Naive thymus-derived CD4-positive, alpha-beta T cell (primary cell): ENCODE results near the gene ZNF521. TPM values are rescaled to one million over a fixed set of nuclear protein-coding genes. Genes with fewer than 3 reads are reported as not detected.
A peak's percentile ranks its signal among the peaks of the same experiment; 100 is the strongest.

Source experiments
- ATAC-seq: fragments of 150-1000 bp; cut with Tn5 transposase; 2 replicates; pipeline ENCODE4 v1.10.0; 2021; ENCODE audit warnings: mild to moderate bottlenecking, moderate library complexity
- CTCF ChIA-PET: fragments of 350-600 bp; sonication (Branson Sonifier 250); formaldehyde crosslinking; loops from one replicate; lab custom pipeline; 2021; ENCODE audit warnings: antibody characterized with exemption; lab: Charles Lee
- POLR2A ChIA-PET: fragments of 350-600 bp; sonication (Branson Sonifier 250); formaldehyde crosslinking; loops from one replicate; lab custom pipeline; 2021; ENCODE audit warnings: antibody characterized with exemption, inconsistent platforms; lab: Charles Lee
- DNase-seq, 9 donors: peaks; one replicate each; pipeline versions ENCODE4 v3.0.0 to v3.0.0-alpha.2; 2020 to 2022; ENCODE audit warnings: mixed read lengths in 1 of 9
- H3K27ac ChIP-seq: one replicate; pipeline ENCODE4 v1.7.0; 2013; ENCODE audit warnings: mild to moderate bottlenecking, low read depth, low read length, moderate library complexity
- H3K27me3 ChIP-seq, 2 donors: one replicate each; pipeline ENCODE4 v1.7.0; 2013; ENCODE audit warnings: low read length in 2 of 2, mild to moderate bottlenecking in 2 of 2, moderate library complexity in 2 of 2; ENCODE audit not compliant: control insufficient read depth in 2 of 2, insufficient read depth in 2 of 2
- H3K36me3 ChIP-seq, 3 experiments: 1 replicate in 2 of 3; 2 replicates in 1 of 3; pipeline ENCODE4 v1.7.0; 2013; ENCODE audit warnings: low read length in 3 of 3, mild to moderate bottlenecking in 3 of 3, moderate library complexity in 1 of 3; ENCODE audit not compliant: insufficient read depth in 3 of 3, control insufficient read depth in 2 of 3
- H3K4me1 ChIP-seq, 2 donors: one replicate each; pipeline ENCODE4 v1.7.0; 2013; ENCODE audit warnings: low read length in 2 of 2, mild to moderate bottlenecking in 2 of 2, moderate library complexity in 1 of 2; ENCODE audit not compliant: control insufficient read depth in 2 of 2, insufficient read depth in 2 of 2
- H3K4me3 ChIP-seq: 2 replicates; pipeline ENCODE4 v1.7.0; 2013; ENCODE audit warnings: mild to moderate bottlenecking, low read length
- H3K9me3 ChIP-seq, 3 experiments: 1 replicate in 2 of 3; 2 replicates in 1 of 3; pipeline ENCODE4 v1.7.0; 2013; ENCODE audit warnings: low read length in 3 of 3; ENCODE audit not compliant: control insufficient read depth in 2 of 3
- H3K27ac Mint-ChIP-seq, 9 donors: one replicate each; pipeline ENCODE4 v1.8.0; 2020 to 2022; ENCODE audit warnings: mixed read lengths in 9 of 9, mild to moderate bottlenecking in 8 of 9, moderate library complexity in 5 of 9, inconsistent platforms in 2 of 9
- H3K27me3 Mint-ChIP-seq, 5 donors: one replicate each; pipeline ENCODE4 v1.8.0; 2021 to 2022; ENCODE audit warnings: mixed read lengths in 5 of 5, mild to moderate bottlenecking in 1 of 5
- H3K36me3 Mint-ChIP-seq, 5 donors: one replicate each; pipeline ENCODE4 v1.8.0; 2020 to 2022; ENCODE audit warnings: mixed read lengths in 5 of 5, mild to moderate bottlenecking in 3 of 5, inconsistent platforms in 1 of 5
- H3K4me1 Mint-ChIP-seq, 7 donors: one replicate each; pipeline ENCODE4 v1.8.0; 2020 to 2022; ENCODE audit warnings: mixed read lengths in 7 of 7, mild to moderate bottlenecking in 3 of 7, inconsistent platforms in 1 of 7
- H3K4me3 Mint-ChIP-seq, 10 donors: one replicate each; pipeline ENCODE4 v1.8.0; 2020 to 2022; ENCODE audit warnings: mild to moderate bottlenecking in 10 of 10, mixed read lengths in 10 of 10, moderate library complexity in 6 of 10, inconsistent platforms in 2 of 10
- H3K9me3 Mint-ChIP-seq, 11 donors: one replicate each; pipeline ENCODE4 v1.8.0; 2020 to 2022; ENCODE audit warnings: mixed read lengths in 11 of 11, mild to moderate bottlenecking in 4 of 11, inconsistent platforms in 1 of 11, moderate library complexity in 1 of 11
- intact Hi-C, 2 donors: fragments of 100-400 bp; cut with micrococcal nuclease; formaldehyde crosslinking; loops; one replicate each; pipeline ENCODE4 v1.15.1; 2023
- polyA plus RNA-seq, 2 donors: library from polyadenylated mRNA; unstranded; fragments of 300-500 nt; fragmentation: Illumina TruSeq; gene quantifications; one replicate each; pipeline ENCODE4 v1.2.3, GENCODE V29; 2021
- total RNA-seq, 6 experiments: library from RNA in 5 of 6; stranded (reverse) in 5 of 6; gene quantifications; 1 replicate in 5 of 6; 2 replicates in 1 of 6; pipeline ENCODE4 v1.2.3 and lab custom pipeline; 2021 to 2026

Gene ZNF521
- total and polyA plus RNA-seq, 7 experiments from 2014 or later = 1.1 to 4.4 TPM; not detected in 5

DNA sequence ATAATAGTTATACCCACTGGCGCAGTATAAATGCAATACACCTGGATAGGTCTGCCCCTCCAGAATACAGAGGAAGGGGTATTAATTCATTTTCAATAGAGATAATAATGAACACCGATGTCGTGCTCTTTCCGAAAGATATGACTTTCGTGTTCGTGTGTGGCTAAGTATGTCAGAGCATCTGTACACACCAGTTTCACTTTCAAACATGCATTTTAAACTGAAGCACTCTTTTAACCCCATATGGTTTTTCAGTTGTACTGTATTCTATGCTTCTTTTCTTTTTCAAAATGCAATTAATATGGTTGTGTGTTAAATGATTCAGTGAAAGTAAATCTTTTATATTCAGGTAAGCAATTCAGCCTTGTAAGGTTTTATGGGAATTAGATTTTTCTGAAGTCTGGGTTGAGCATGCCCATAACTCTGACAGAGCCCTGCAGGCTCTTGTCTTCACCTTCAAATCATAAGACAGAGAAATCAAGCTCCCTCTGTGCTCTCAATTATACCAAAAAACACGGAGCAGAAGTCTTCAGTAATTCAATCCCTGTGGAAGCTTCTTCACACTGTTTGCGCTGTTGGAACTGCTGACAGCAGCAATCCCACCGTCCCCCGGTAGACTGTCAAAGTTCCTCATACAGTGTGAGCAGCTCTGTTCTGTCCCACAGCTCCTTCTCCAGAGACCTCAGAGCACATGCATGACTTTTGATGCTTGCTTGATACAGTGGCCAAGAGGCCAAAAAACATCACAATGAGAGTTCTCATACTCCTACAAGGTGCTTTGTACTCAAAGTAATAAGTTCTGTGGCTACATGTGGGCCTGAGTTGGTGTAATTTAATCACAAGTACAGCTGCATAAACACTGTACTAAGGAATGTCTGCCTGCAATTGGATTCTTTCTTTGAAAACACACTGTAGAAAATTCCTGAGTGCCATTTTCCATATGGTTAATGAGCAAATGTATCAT, 186.8 kb downstream of the ZNF521 start:
- no peaks in the 10 kb centered on the region for H3K36me3 ChIP-seq
- H3K27me3 ChIP-seq = no peaks in the 10 kb centered on the region
- no peaks in the 10 kb centered on the region for H3K36me3 Mint-ChIP-seq
- no peak overlapping the region for H3K27ac ChIP-seq
- H3K4me1 ChIP-seq = no peaks in the 10 kb centered on the region
- ATAC-seq = peak; percentile 63
- POLR2A ChIA-PET = no interaction called here
- H3K4me3 Mint-ChIP-seq = peak overlapping the region; percentile 71 to 87 (median 82)
- H3K9me3 ChIP-seq = no peaks in the 10 kb centered on the region
- peaks cover 0 to 4% (median 0%) of the 10 kb centered on the region in 5 donors for H3K27me3 Mint-ChIP-seq
- H3K9me3 Mint-ChIP-seq = no peaks in the 10 kb centered on the region
- DNase-seq = peak in 2 of 9 donors; percentile 0 to 12
- peak overlapping the region in 5 of 9 donors; percentile 10 to 53 (median 51) for H3K27ac Mint-ChIP-seq
- intact Hi-C loops = no loop called here
- CTCF ChIA-PET = no interaction called here
- H3K4me3 ChIP-seq = peak overlapping the region; percentile 22
- H3K4me1 Mint-ChIP-seq = peaks cover 7 to 32% (median 22%) of the 10 kb centered on the region in 7 donors

DNA sequence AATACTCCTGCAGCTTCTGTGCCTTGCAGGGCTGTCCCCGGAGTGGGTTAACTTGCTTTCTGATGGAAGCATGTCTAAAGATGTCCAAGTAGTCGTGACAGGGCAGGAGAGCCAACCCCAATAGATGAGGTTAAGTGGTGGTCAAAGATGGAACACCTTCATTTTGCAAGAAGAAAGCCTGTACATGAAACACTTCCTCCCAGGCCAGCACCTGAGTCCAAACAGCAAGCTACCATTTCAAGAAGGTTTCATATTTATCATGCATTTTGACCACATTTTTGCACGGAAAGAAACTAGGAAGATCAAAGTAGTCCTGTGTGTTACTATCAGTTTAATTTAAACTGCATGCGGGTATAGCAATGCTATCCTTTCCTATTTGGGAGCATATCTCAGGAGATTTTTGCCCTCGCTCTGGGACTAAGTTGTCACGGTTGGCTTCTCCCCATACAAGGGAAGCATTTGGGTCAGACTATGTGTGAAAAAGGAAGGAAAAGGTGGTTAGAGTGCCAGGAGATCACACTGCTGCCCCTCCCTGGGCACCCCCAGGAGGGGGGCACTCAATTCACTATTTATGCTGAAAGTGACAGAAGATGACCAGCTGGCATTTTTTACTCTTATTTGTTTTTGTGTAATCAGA, 187.6 kb downstream of the ZNF521 start:
- Histone ChIP-seq H3K4me1 (no peaks in the 10 kb centered on the region), H3K27ac (no peak overlapping the region), H3K9me3 (no peaks in the 10 kb centered on the region), H3K36me3 (no peaks in the 10 kb centered on the region), H3K4me3 (peak overlapping the region; percentile 22), H3K27me3 (no peaks in the 10 kb centered on the region)
- peak overlapping the region; percentile 71 to 87 (median 82) for H3K4me3 Mint-ChIP-seq
- H3K4me1 Mint-ChIP-seq = peaks cover 7 to 32% (median 22%) of the 10 kb centered on the region in 7 donors
- ChIA-PET POLR2A (no interaction called here), CTCF (interaction anchor here (0.7 kb wide), 1 partner anchor 624 kb away, joined by 4 read pairs; no protein-coding TSS in a partner anchor)
- no peaks in the 10 kb centered on the region for H3K36me3 Mint-ChIP-seq
- ATAC-seq = peak; percentile 14
- intact Hi-C loops = no loop called here
- peaks cover 0 to 4% (median 0%) of the 10 kb centered on the region in 5 donors for H3K27me3 Mint-ChIP-seq
- H3K9me3 Mint-ChIP-seq = no peaks in the 10 kb centered on the region
- H3K27ac Mint-ChIP-seq = peak overlapping the region in 5 of 9 donors; percentile 32 to 76 (median 44)
- DNase-seq = peak in 1 of 9 donors; percentile 4

DNA sequence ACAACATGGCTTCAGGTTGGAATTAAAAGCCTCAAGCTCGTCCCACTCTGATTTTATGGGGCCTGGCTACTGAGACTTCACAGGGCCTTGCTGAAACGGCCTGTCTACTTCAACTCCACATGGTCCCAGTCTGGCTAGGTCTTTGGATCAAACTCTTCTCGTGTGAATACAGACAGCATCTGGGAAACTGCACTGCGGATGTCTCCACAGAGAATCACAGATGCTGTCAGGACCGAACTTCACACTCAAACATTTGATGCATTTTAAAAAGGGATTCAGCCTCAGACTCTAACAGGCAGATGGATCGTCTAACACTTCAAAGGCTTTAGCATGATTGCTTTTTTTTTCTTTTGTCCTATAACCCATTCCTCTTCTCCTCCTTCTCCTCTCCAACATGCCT, 198.5 kb downstream of the ZNF521 start:
- ATAC-seq (no peak), DNase-seq (no peak)
- Histone ChIP-seq H3K27me3 (no peaks in the 10 kb centered on the region), H3K4me1 (no peaks in the 10 kb centered on the region), H3K9me3 (no peaks in the 10 kb centered on the region), H3K27ac (no peak overlapping the region), H3K4me3 (no peak overlapping the region), H3K36me3 (no peaks in the 10 kb centered on the region)
- Mint-ChIP-seq H3K9me3 (peaks cover 1 to 14% (median 4%) of the 10 kb centered on the region in 11 donors), H3K4me3 (no peak overlapping the region), H3K27me3 (peaks cover 0 to 15% (median 0%) of the 10 kb centered on the region in 5 donors), H3K36me3 (no peaks in the 10 kb centered on the region), H3K27ac (no peak overlapping the region), H3K4me1 (no peaks in the 10 kb centered on the region)
- ChIA-PET CTCF (no interaction called here), POLR2A (no interaction called here)
- intact Hi-C loops = no loop called here

DNA sequence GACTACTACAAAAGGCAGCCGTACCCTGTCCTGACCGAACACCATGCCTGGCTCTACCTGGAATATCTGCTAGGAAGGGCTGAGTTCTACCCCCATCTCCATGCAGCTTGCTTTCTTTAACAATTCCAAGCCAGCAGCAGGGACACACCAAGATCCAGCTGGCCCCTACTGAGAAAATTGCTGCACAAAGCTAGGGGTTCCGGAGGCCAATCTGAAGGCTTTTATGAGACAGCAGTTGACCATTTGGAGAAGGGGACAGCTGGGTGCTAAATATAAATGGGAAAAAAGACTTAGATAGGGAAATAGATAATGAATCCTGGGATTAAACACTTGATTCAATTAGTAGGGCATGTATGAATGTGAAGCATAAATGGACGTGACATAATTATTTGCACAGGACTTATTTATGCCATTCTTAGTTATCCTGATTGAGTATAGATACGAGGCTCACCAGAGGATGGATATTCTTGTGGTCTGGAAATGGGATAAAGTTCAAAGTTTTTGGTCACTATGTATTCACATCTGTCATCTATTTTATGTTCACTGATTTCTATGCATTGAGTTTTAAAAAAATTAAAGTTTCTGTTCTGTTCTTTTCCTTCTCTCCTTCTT, 204.0 kb downstream of the ZNF521 start:
- Mint-ChIP-seq H3K4me1 (no peaks in the 10 kb centered on the region), H3K27me3 (peaks cover 0 to 14% (median 2%) of the 10 kb centered on the region in 5 donors), H3K27ac (no peak overlapping the region), H3K4me3 (no peak overlapping the region), H3K36me3 (no peaks in the 10 kb centered on the region), H3K9me3 (peaks cover 0 to 6% (median 0%) of the 10 kb centered on the region in 11 donors)
- no peak for ATAC-seq
- no peaks in the 10 kb centered on the region for H3K9me3 ChIP-seq
- intact Hi-C loops = no loop called here
- no peak overlapping the region for H3K4me3 ChIP-seq
- CTCF ChIA-PET = no interaction called here
- H3K36me3 ChIP-seq = no peaks in the 10 kb centered on the region
- H3K4me1 ChIP-seq = no peaks in the 10 kb centered on the region
- DNase-seq = no peak
- POLR2A ChIA-PET = no interaction called here
- H3K27ac ChIP-seq = no peak overlapping the region
- no peaks in the 10 kb centered on the region for H3K27me3 ChIP-seq

DNA sequence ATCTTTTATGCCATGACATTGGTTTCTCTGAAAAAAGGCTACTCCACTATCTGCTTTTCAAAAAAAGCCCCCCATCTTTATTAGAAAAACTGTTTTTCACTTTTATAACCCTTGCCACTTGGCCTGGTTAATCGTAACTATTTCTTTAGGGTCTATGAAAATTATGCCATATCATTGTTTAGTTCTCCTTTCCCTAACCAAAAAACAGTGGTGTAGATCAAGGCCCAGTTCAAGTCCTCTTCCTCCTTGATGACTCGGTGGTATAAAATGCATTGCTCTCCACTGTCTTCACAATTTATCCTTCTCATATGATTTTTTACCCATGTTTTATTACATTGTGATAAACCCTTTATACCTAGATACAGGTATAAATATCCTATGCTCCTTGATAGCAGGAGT, 205.5 kb downstream of the ZNF521 start:
- Mint-ChIP-seq H3K27me3 (peaks cover 0 to 14% (median 2%) of the 10 kb centered on the region in 5 donors), H3K36me3 (no peaks in the 10 kb centered on the region), H3K4me3 (no peak overlapping the region), H3K4me1 (no peaks in the 10 kb centered on the region), H3K27ac (no peak overlapping the region), H3K9me3 (peaks cover 0 to 5% (median 0%) of the 10 kb centered on the region in 11 donors)
- no peak for DNase-seq
- no peak for ATAC-seq
- no peaks in the 10 kb centered on the region for H3K36me3 ChIP-seq
- H3K9me3 ChIP-seq = no peaks in the 10 kb centered on the region
- intact Hi-C loops = no loop called here
- H3K27me3 ChIP-seq = no peaks in the 10 kb centered on the region
- ChIA-PET CTCF (no interaction called here), POLR2A (no interaction called here)
- no peak overlapping the region for H3K27ac ChIP-seq
- H3K4me3 ChIP-seq = no peak overlapping the region
- no peaks in the 10 kb centered on the region for H3K4me1 ChIP-seq

DNA sequence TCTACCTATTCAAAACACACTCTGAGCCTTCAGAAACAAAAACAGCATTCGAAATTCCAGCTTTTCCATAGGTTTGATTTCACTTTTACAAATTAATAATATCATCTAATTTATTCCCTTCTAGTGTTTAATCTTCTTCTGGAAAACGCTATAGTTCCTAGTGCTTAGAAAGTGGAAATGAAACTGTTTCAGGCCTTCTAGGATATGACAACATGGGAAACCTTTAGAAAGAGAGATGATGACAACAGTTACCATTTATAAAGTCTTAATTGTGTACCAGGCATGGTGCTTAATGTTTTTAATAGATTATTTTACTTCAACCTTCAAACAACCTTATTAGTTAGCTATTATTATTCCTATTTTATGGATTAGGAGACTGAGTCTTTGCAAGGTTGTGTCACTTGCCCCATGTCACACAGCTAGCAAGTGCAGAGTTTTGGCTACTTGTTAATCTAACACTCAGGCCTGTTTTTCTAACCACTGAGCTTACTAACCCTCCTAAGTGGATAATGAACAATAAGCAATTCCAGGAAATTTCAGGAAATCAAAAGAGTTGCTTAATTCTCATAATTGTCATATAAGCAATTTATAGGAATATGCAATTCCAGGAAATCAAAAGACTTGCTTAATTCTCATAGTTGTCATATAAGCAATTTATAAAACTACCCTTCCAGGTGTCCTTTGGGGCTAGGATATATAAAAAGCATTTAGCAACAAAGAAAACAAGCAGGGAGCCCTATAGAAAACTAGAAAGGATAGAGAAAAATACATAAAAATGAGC, 206.0 kb downstream of the ZNF521 start:
- H3K27ac ChIP-seq = no peak overlapping the region
- H3K27ac Mint-ChIP-seq = no peak overlapping the region
- peaks cover 0 to 5% (median 0%) of the 10 kb centered on the region in 11 donors for H3K9me3 Mint-ChIP-seq
- peaks cover 0 to 9% (median 2%) of the 10 kb centered on the region in 5 donors for H3K27me3 Mint-ChIP-seq
- ATAC-seq = no peak
- intact Hi-C loops = no loop called here
- DNase-seq = no peak
- no peaks in the 10 kb centered on the region for H3K36me3 ChIP-seq
- no peaks in the 10 kb centered on the region for H3K36me3 Mint-ChIP-seq
- POLR2A ChIA-PET = no interaction called here
- H3K4me1 ChIP-seq = no peaks in the 10 kb centered on the region
- CTCF ChIA-PET = no interaction called here
- no peaks in the 10 kb centered on the region for H3K9me3 ChIP-seq
- H3K27me3 ChIP-seq = no peaks in the 10 kb centered on the region
- H3K4me3 Mint-ChIP-seq = no peak overlapping the region
- no peak overlapping the region for H3K4me3 ChIP-seq
- no peaks in the 10 kb centered on the region for H3K4me1 Mint-ChIP-seq
